ENCODE data around the gene SERPINA10. TPM values are rescaled to one million over a fixed set of nuclear protein-coding genes. Genes with fewer than 3 reads are reported as not detected.

Gene SERPINA10
- polyA plus RNA-seq, 4 donors: 0.06 to 2.8 TPM; not detected in 2

GRCh38 chr14:94293578-94293924 is 483 bp upstream of the SERPINA10 start:
- H3K27me3 ChIP-seq (ENCODE audit: control insufficient read depth in 3 of 3, insufficient read depth in 3 of 3, low read length in 3 of 3): peaks cover 0 to 3% (median 0%) of the 10 kb centered on the region in 3 donors
- peaks cover 0 to 5% (median 0%) of the 10 kb centered on the region in 3 donors for H3K4me1 ChIP-seq (ENCODE audit: control insufficient read depth in 3 of 3, insufficient read depth in 2 of 3, low read depth in 1 of 3, low read length in 2 of 3)
- DNase-seq (no peak), FAIRE-seq (no peak)
- WGBS, 3 donors: 32 to 65% (median 52%) methylated on average over 3 of the region's 3 CpGs
- H3K9me3 ChIP-seq (ENCODE audit: control insufficient read depth in 2 of 2, insufficient read depth in 1 of 2, low read depth in 1 of 2, low read length in 1 of 2): no peaks in the 10 kb centered on the region
- H3K36me3 ChIP-seq (ENCODE audit: control insufficient read depth in 3 of 3, insufficient read depth in 2 of 3, low read depth in 1 of 3, low read length in 3 of 3): no peaks in the 10 kb centered on the region
- H3K4me3 ChIP-seq (ENCODE audit: low read depth in 1 of 3, low read length in 3 of 3): no peak overlapping the region
- no peak overlapping the region for H3K27ac ChIP-seq (ENCODE audit: low read depth in 1 of 3, low read length in 2 of 3)

- Histone ChIP-seq H3K4me3 (ENCODE audit: low read depth in 1 of 3, low read length in 3 of 3) (no peak overlapping the region), H3K27me3 (ENCODE audit: control insufficient read depth in 3 of 3, insufficient read depth in 3 of 3, low read length in 3 of 3) (peaks cover 0 to 3% (median 0%) of the 10 kb centered on the region in 3 donors), H3K36me3 (ENCODE audit: control insufficient read depth in 3 of 3, insufficient read depth in 2 of 3, low read depth in 1 of 3, low read length in 3 of 3) (no peaks in the 10 kb centered on the region), H3K27ac (ENCODE audit: low read depth in 1 of 3, low read length in 2 of 3) (no peak overlapping the region), H3K4me1 (ENCODE audit: control insufficient read depth in 3 of 3, insufficient read depth in 2 of 3, low read depth in 1 of 3, low read length in 2 of 3) (peaks cover 0 to 5% (median 0%) of the 10 kb centered on the region in 3 donors), H3K9me3 (ENCODE audit: control insufficient read depth in 2 of 2, insufficient read depth in 1 of 2, low read depth in 1 of 2, low read length in 1 of 2) (no peaks in the 10 kb centered on the region)
- WGBS, 3 donors: 90 to 95% (median 92%) methylated on average over 3 of the region's 3 CpGs
- DNase-seq: no peak
- FAIRE-seq: no peak
These were observed 569 bp downstream of the SERPINA10 start for GRCh38 chr14:94292526-94292871.

- H3K4me1 ChIP-seq (ENCODE audit: control insufficient read depth in 3 of 3, insufficient read depth in 2 of 3, low read depth in 1 of 3, low read length in 2 of 3): peaks cover 0 to 5% (median 0%) of the 10 kb centered on the region in 3 donors
- no peak for FAIRE-seq
- H3K36me3 ChIP-seq (ENCODE audit: control insufficient read depth in 3 of 3, insufficient read depth in 2 of 3, low read depth in 1 of 3, low read length in 3 of 3): no peaks in the 10 kb centered on the region
- H3K4me3 ChIP-seq (ENCODE audit: low read depth in 1 of 3, low read length in 3 of 3): no peak overlapping the region
- no peaks in the 10 kb centered on the region for H3K9me3 ChIP-seq (ENCODE audit: control insufficient read depth in 2 of 2, insufficient read depth in 1 of 2, low read depth in 1 of 2, low read length in 1 of 2)
- 84 to 87% (median 85%) methylated on average over 15 of the region's 15 CpGs for WGBS, 3 donors
- no peak for DNase-seq
- peaks cover 0 to 3% (median 0%) of the 10 kb centered on the region in 3 donors for H3K27me3 ChIP-seq (ENCODE audit: control insufficient read depth in 3 of 3, insufficient read depth in 3 of 3, low read length in 3 of 3)
- H3K27ac ChIP-seq (ENCODE audit: low read depth in 1 of 3, low read length in 2 of 3): no peak overlapping the region
These were observed 1.1 kb downstream of the SERPINA10 start for GRCh38 chr14:94291906-94292525.

- DNase-seq (no peak), FAIRE-seq (no peak)
- Histone ChIP-seq H3K27ac (ENCODE audit: low read depth in 1 of 3, low read length in 2 of 3) (no peak overlapping the region), H3K4me3 (ENCODE audit: low read depth in 1 of 3, low read length in 3 of 3) (no peak overlapping the region), H3K9me3 (ENCODE audit: control insufficient read depth in 2 of 2, insufficient read depth in 1 of 2, low read depth in 1 of 2, low read length in 1 of 2) (no peaks in the 10 kb centered on the region), H3K4me1 (ENCODE audit: control insufficient read depth in 3 of 3, insufficient read depth in 2 of 3, low read depth in 1 of 3, low read length in 2 of 3) (peaks cover 0 to 5% (median 0%) of the 10 kb centered on the region in 3 donors), H3K27me3 (ENCODE audit: control insufficient read depth in 3 of 3, insufficient read depth in 3 of 3, low read length in 3 of 3) (peaks cover 0 to 3% (median 0%) of the 10 kb centered on the region in 3 donors), H3K36me3 (ENCODE audit: control insufficient read depth in 3 of 3, insufficient read depth in 2 of 3, low read depth in 1 of 3, low read length in 3 of 3) (no peaks in the 10 kb centered on the region)
- WGBS, 3 donors: 89 to 94% (median 90%) methylated on average over 13 of the region's 13 CpGs
These were observed 1.7 kb downstream of the SERPINA10 start for GRCh38 chr14:94291159-94291905.

- WGBS, 3 donors: 60 to 78% (median 76%) methylated on average over 8 of the region's 8 CpGs
- peaks cover 0 to 5% (median 0%) of the 10 kb centered on the region in 3 donors for H3K4me1 ChIP-seq (ENCODE audit: control insufficient read depth in 3 of 3, insufficient read depth in 2 of 3, low read depth in 1 of 3, low read length in 2 of 3)
- H3K9me3 ChIP-seq (ENCODE audit: control insufficient read depth in 2 of 2, insufficient read depth in 1 of 2, low read depth in 1 of 2, low read length in 1 of 2): no peaks in the 10 kb centered on the region
- FAIRE-seq (no peak), DNase-seq (no peak)
- H3K36me3 ChIP-seq (ENCODE audit: control insufficient read depth in 3 of 3, insufficient read depth in 2 of 3, low read depth in 1 of 3, low read length in 3 of 3): no peaks in the 10 kb centered on the region
- H3K4me3 ChIP-seq (ENCODE audit: low read depth in 1 of 3, low read length in 3 of 3): no peak overlapping the region
- no peaks in the 10 kb centered on the region for H3K27me3 ChIP-seq (ENCODE audit: control insufficient read depth in 3 of 3, insufficient read depth in 3 of 3, low read length in 3 of 3)
- H3K27ac ChIP-seq (ENCODE audit: low read depth in 1 of 3, low read length in 2 of 3): no peak overlapping the region
These were observed 2.9 kb downstream of the SERPINA10 start for GRCh38 chr14:94290197-94290596.

GRCh38 chr14:94288610-94289465 is 4.2 kb downstream of the SERPINA10 start:
- H3K27me3 ChIP-seq (ENCODE audit: control insufficient read depth in 3 of 3, insufficient read depth in 3 of 3, low read length in 3 of 3): no peaks in the 10 kb centered on the region
- H3K27ac ChIP-seq (ENCODE audit: low read depth in 1 of 3, low read length in 2 of 3): no peak overlapping the region
- DNase-seq (no peak), FAIRE-seq (no peak)
- no peaks in the 10 kb centered on the region for H3K36me3 ChIP-seq (ENCODE audit: control insufficient read depth in 3 of 3, insufficient read depth in 2 of 3, low read depth in 1 of 3, low read length in 3 of 3)
- WGBS, 3 donors: 63 to 71% (median 67%) methylated on average over 14 of the region's 14 CpGs
- no peaks in the 10 kb centered on the region for H3K9me3 ChIP-seq (ENCODE audit: control insufficient read depth in 2 of 2, insufficient read depth in 1 of 2, low read depth in 1 of 2, low read length in 1 of 2)
- no peak overlapping the region for H3K4me3 ChIP-seq (ENCODE audit: low read depth in 1 of 3, low read length in 3 of 3)
- peaks cover 0 to 5% (median 0%) of the 10 kb centered on the region in 3 donors for H3K4me1 ChIP-seq (ENCODE audit: control insufficient read depth in 3 of 3, insufficient read depth in 2 of 3, low read depth in 1 of 3, low read length in 2 of 3)

GRCh38 chr14:94285158-94285557 is 7.9 kb downstream of the SERPINA10 start:
- no peak overlapping the region for H3K4me3 ChIP-seq (ENCODE audit: low read depth in 1 of 3, low read length in 3 of 3)
- H3K4me1 ChIP-seq (ENCODE audit: control insufficient read depth in 3 of 3, insufficient read depth in 2 of 3, low read depth in 1 of 3, low read length in 2 of 3): no peaks in the 10 kb centered on the region
- no peaks in the 10 kb centered on the region for H3K9me3 ChIP-seq (ENCODE audit: control insufficient read depth in 2 of 2, insufficient read depth in 1 of 2, low read depth in 1 of 2, low read length in 1 of 2)
- H3K27ac ChIP-seq (ENCODE audit: low read depth in 1 of 3, low read length in 2 of 3): no peak overlapping the region
- H3K36me3 ChIP-seq (ENCODE audit: control insufficient read depth in 3 of 3, insufficient read depth in 2 of 3, low read depth in 1 of 3, low read length in 3 of 3): no peaks in the 10 kb centered on the region
- no peaks in the 10 kb centered on the region for H3K27me3 ChIP-seq (ENCODE audit: control insufficient read depth in 3 of 3, insufficient read depth in 3 of 3, low read length in 3 of 3)
- FAIRE-seq (no peak), DNase-seq (no peak)

DNA sequence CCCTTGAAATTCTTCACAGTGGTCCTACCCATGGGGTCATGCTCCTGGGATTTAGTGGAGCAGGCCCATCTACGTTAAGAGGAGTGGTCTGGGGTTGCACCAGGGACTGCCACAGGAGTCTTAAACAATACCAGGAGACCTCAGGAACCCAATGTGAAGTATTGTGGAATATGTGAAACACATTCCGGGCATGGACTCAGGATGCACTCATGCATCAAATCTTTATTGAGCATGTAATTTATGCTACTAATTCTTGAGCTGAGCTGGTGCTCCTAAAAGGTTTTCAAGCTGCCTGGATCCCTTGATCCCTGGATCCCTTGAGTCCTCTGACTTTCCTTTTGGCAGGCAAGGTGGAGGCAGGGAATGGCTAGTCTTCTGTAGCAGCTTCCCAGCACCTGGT is 8.8 kb downstream of the SERPINA10 start:
- no peak overlapping the region for H3K27ac ChIP-seq (ENCODE audit: low read depth in 1 of 3, low read length in 2 of 3)
- no peaks in the 10 kb centered on the region for H3K27me3 ChIP-seq (ENCODE audit: control insufficient read depth in 3 of 3, insufficient read depth in 3 of 3, low read length in 3 of 3)
- 82 to 87% (median 83%) methylated on average over 2 of the region's 2 CpGs for WGBS, 3 donors
- H3K36me3 ChIP-seq (ENCODE audit: control insufficient read depth in 3 of 3, insufficient read depth in 2 of 3, low read depth in 1 of 3, low read length in 3 of 3): no peaks in the 10 kb centered on the region
- H3K4me1 ChIP-seq (ENCODE audit: control insufficient read depth in 3 of 3, insufficient read depth in 2 of 3, low read depth in 1 of 3, low read length in 2 of 3): no peaks in the 10 kb centered on the region
- no peak for FAIRE-seq
- no peak overlapping the region for H3K4me3 ChIP-seq (ENCODE audit: low read depth in 1 of 3, low read length in 3 of 3)
- DNase-seq: no peak
- H3K9me3 ChIP-seq (ENCODE audit: control insufficient read depth in 2 of 2, insufficient read depth in 1 of 2, low read depth in 1 of 2, low read length in 1 of 2): no peaks in the 10 kb centered on the region

Data from small intestine (tissue), 7 donors.